H1 (cell line): Measurements from ENCODE around the gene ZBTB37. TPM values are rescaled to one million over a fixed set of nuclear protein-coding genes. Genes with fewer than 3 reads are reported as not detected.

Source experiments
- CHD1 ChIP-seq: IDR thresholded peaks from 2 replicates; pipeline ENCODE4 v1.6.1; 2012; ENCODE audit warnings: low read depth, low read length, improper control_type of control experiment
- HDAC6 ChIP-seq: IDR thresholded peaks from one replicate; pipeline ENCODE4 v1.7.1; 2012; ENCODE audit warnings: low read depth, mild to moderate bottlenecking, inconsistent platforms, low read length, moderate library complexity
- polyA plus RNA-seq, 7 experiments: library from polyadenylated mRNA; depleted of rRNA in 3 of 7; stranded (reverse) in 5 of 7; unstranded in 2 of 7; fragments of >200 nt in 5 of 7; fragments of 200-250 nt in 2 of 7; gene quantifications; 1 replicate in 5 of 7; 2 replicates in 1 of 7; 4 replicates in 1 of 7; pipeline versions ENCODE4 v1.2.1 to v1.2.3, GENCODE V29; 2011 to 2013; ENCODE audit warnings: missing spikeins in 2 of 7, mixed read lengths in 2 of 7
- total RNA-seq: library from RNA; stranded (reverse); fragmentation: NEBNext Ultra II Directional; extraction: Animal tissue kit (Norgen Biotek cat#: 25700); gene quantifications from 2 replicates; pipeline ENCODE4 v1.2.1, GENCODE V29; 2021
- TF ChIP-seq, protein P1 (sequence below): fragments of 300-600 bp; sonication (generic); IDR thresholded peaks from 2 replicates; pipeline ENCODE4 v1.7.1; 2012; ENCODE audit warnings: low read length, moderate library complexity, mild to moderate bottlenecking, inconsistent platforms; ENCODE audit not compliant: insufficient replicate concordance

ZBTB37 gene
- total and polyA plus RNA-seq, 2 of the 8 experiments (the other 6 are each of a cell fraction or from before 2014, with no cell fraction given): 1.7 to 12.5 TPM

DNA sequence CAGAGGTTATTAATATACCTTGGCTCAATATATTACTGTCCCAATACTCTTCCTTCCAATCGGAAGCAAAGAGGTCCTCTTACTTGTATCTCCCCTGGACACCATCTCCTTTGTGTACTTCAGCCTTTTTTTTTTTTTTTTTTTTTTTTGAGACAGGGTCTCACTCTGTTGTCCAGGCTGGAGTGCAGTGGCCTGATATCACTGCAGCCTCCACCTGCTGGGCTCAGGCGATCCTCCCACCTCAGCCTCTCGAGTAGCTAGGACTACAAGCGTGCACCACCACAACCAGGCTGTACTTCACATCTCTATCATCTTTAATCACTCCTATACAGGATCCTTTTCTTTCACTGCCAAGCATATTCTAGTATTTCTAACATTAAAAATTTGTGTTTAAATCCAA lies 46.5 kb upstream of the ZBTB37 start (continued):
- TF ChIP-seq CHD1 (no peak), HDAC6 (no peak)
- TF ChIP-seq, protein P1, sequence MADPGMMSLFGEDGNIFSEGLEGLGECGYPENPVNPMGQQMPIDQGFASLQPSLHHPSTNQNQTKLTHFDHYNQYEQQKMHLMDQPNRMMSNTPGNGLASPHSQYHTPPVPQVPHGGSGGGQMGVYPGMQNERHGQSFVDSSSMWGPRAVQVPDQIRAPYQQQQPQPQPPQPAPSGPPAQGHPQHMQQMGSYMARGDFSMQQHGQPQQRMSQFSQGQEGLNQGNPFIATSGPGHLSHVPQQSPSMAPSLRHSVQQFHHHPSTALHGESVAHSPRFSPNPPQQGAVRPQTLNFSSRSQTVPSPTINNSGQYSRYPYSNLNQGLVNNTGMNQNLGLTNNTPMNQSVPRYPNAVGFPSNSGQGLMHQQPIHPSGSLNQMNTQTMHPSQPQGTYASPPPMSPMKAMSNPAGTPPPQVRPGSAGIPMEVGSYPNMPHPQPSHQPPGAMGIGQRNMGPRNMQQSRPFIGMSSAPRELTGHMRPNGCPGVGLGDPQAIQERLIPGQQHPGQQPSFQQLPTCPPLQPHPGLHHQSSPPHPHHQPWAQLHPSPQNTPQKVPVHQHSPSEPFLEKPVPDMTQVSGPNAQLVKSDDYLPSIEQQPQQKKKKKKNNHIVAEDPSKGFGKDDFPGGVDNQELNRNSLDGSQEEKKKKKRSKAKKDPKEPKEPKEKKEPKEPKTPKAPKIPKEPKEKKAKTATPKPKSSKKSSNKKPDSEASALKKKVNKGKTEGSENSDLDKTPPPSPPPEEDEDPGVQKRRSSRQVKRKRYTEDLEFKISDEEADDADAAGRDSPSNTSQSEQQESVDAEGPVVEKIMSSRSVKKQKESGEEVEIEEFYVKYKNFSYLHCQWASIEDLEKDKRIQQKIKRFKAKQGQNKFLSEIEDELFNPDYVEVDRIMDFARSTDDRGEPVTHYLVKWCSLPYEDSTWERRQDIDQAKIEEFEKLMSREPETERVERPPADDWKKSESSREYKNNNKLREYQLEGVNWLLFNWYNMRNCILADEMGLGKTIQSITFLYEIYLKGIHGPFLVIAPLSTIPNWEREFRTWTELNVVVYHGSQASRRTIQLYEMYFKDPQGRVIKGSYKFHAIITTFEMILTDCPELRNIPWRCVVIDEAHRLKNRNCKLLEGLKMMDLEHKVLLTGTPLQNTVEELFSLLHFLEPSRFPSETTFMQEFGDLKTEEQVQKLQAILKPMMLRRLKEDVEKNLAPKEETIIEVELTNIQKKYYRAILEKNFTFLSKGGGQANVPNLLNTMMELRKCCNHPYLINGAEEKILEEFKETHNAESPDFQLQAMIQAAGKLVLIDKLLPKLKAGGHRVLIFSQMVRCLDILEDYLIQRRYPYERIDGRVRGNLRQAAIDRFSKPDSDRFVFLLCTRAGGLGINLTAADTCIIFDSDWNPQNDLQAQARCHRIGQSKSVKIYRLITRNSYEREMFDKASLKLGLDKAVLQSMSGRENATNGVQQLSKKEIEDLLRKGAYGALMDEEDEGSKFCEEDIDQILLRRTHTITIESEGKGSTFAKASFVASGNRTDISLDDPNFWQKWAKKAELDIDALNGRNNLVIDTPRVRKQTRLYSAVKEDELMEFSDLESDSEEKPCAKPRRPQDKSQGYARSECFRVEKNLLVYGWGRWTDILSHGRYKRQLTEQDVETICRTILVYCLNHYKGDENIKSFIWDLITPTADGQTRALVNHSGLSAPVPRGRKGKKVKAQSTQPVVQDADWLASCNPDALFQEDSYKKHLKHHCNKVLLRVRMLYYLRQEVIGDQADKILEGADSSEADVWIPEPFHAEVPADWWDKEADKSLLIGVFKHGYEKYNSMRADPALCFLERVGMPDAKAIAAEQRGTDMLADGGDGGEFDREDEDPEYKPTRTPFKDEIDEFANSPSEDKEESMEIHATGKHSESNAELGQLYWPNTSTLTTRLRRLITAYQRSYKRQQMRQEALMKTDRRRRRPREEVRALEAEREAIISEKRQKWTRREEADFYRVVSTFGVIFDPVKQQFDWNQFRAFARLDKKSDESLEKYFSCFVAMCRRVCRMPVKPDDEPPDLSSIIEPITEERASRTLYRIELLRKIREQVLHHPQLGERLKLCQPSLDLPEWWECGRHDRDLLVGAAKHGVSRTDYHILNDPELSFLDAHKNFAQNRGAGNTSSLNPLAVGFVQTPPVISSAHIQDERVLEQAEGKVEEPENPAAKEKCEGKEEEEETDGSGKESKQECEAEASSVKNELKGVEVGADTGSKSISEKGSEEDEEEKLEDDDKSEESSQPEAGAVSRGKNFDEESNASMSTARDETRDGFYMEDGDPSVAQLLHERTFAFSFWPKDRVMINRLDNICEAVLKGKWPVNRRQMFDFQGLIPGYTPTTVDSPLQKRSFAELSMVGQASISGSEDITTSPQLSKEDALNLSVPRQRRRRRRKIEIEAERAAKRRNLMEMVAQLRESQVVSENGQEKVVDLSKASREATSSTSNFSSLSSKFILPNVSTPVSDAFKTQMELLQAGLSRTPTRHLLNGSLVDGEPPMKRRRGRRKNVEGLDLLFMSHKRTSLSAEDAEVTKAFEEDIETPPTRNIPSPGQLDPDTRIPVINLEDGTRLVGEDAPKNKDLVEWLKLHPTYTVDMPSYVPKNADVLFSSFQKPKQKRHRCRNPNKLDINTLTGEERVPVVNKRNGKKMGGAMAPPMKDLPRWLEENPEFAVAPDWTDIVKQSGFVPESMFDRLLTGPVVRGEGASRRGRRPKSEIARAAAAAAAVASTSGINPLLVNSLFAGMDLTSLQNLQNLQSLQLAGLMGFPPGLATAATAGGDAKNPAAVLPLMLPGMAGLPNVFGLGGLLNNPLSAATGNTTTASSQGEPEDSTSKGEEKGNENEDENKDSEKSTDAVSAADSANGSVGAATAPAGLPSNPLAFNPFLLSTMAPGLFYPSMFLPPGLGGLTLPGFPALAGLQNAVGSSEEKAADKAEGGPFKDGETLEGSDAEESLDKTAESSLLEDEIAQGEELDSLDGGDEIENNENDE: no peak
